ENCODE results near the gene CCM2.
A peak's percentile ranks its signal among the peaks of the same experiment; 100 is the strongest.
"Not testable (repeated sequence)": the region's sequence is repeated elsewhere in the genome, so short reads cannot be mapped to it uniquely, and the experiment has no call there.

The CCM2 gene

GRCh38 chr7:45105588-45106188, 105.7 kb downstream of the CCM2 start:
- DNase-seq: no peak

GRCh38 chr7:45106820-45107219, 106.8 kb downstream of the CCM2 start:
- DNase-seq: no peak

- no peak for DNase-seq
These were observed 107.4 kb downstream of the CCM2 start for GRCh38 chr7:45107356-45107755.

GRCh38 chr7:45108863-45109262, 108.9 kb downstream of the CCM2 start:
- no peak for DNase-seq

GRCh38 chr7:45111298-45112223, 111.6 kb downstream of the CCM2 start, which contains the start of gene TBRG4:
Gene TBRG4 (minus strand): TSS chr7:45111697. CDS start chr7:45109237, 2,460 bp downstream.
- peak; percentile 93 to 97 for DNase-seq

GRCh38 chr7:45112648-45113047, 112.6 kb downstream of the CCM2 start:
- DNase-seq: no peak

- not testable (repeated sequence) for DNase-seq
These were observed 114.3 kb downstream of the CCM2 start for GRCh38 chr7:45114257-45114656.

- DNase-seq: no peak
These were observed 114.9 kb downstream of the CCM2 start for GRCh38 chr7:45114926-45115325.

GRCh38 chr7:45116048-45116447, 116.0 kb downstream of the CCM2 start:
- DNase-seq: no peak

- DNase-seq: no peak
These were observed 117.6 kb downstream of the CCM2 start for GRCh38 chr7:45117582-45117981.

GRCh38 chr7:45118292-45118691, 118.3 kb downstream of the CCM2 start:
- no peak for DNase-seq

GRCh38 chr7:45118889-45119331, 118.9 kb downstream of the CCM2 start:
- DNase-seq: no peak

GRCh38 chr7:45119550-45119949, 119.5 kb downstream of the CCM2 start:
- DNase-seq: no peak

- DNase-seq: no peak
These were observed 123.2 kb downstream of the CCM2 start for GRCh38 chr7:45122975-45123860.

GRCh38 chr7:45123913-45124710, 124.1 kb downstream of the CCM2 start:
- DNase-seq: no peak

- DNase-seq: no peak
These were observed 125.3 kb downstream of the CCM2 start for GRCh38 chr7:45125193-45125904.

Measured in NCI-H526 (cell line).